Measurements from ENCODE around the gene TMEM107.

DNA sequence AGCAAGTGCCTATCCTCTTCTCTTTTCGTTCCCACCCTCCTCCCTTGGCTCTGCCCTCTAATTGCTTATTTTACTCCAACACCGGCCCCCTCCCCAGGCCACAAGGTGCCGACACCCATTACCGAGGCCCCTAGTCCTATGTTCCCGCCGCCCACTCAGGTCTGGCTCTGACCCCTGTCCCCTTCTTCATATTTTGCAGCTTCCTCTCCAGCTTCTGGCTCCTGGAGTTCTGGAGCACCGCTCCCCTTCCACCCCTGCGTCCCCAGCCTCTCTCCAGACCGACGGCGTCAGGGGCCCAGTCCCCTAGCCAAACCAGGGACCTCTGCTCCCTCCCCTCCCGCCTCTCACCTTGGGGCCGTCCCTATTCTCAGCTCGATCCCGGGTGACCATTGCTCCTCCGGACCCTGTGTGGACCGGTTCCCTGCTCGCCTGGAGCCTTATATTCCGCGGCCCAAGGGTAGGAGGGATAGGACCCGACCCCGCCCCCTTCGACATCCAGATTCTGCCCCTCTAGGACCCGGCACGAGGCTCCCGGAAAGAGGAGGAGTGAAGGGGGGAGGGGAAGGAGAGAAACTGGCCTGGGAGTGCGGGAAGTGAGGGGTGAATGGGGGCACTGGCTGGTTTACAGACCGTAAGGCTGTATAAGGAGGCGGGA, 52.4 kb downstream of the TMEM107 start, which contains the start of gene HES7:
- TF ChIP-seq, protein P1, sequence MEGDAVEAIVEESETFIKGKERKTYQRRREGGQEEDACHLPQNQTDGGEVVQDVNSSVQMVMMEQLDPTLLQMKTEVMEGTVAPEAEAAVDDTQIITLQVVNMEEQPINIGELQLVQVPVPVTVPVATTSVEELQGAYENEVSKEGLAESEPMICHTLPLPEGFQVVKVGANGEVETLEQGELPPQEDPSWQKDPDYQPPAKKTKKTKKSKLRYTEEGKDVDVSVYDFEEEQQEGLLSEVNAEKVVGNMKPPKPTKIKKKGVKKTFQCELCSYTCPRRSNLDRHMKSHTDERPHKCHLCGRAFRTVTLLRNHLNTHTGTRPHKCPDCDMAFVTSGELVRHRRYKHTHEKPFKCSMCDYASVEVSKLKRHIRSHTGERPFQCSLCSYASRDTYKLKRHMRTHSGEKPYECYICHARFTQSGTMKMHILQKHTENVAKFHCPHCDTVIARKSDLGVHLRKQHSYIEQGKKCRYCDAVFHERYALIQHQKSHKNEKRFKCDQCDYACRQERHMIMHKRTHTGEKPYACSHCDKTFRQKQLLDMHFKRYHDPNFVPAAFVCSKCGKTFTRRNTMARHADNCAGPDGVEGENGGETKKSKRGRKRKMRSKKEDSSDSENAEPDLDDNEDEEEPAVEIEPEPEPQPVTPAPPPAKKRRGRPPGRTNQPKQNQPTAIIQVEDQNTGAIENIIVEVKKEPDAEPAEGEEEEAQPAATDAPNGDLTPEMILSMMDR (IDR thresholded peaks at IDR 0.05) = no peak
- TF ChIP-seq POLR2A (IDR thresholded peaks at IDR 0.05) = no peak

Data from esophagus squamous epithelium (tissue), 4 donors.